WERI-Rb-1 (cell line): ENCODE measurements around the gene LMX1B.
"Not testable (repeated sequence)": the region's sequence is repeated elsewhere in the genome, so short reads cannot be mapped to it uniquely, and the experiment has no call there.

Experiments used
- DNase-seq: peaks from one replicate; pipeline ENCODE4 v3.0.0-alpha.2; 2020
- H3K27ac ChIP-seq: fragments of 250-450 bp; sonication (Bioruptor Pico); 2 replicates; pipeline ENCODE4 v1.5.1; 2020; ENCODE audit warnings: mild to moderate bottlenecking, moderate library complexity
- H3K27me3 ChIP-seq: fragments of 250-450 bp; sonication (Bioruptor Pico); 2 replicates; pipeline ENCODE4 v1.5.1; 2021; ENCODE audit warnings: mild to moderate bottlenecking, low read depth, moderate library complexity; ENCODE audit not compliant: insufficient read depth, severe bottlenecking
- H3K36me3 ChIP-seq: fragments of 250-450 bp; sonication (Bioruptor Pico); 2 replicates; pipeline ENCODE4 v1.5.1; 2020; ENCODE audit warnings: mild to moderate bottlenecking, moderate library complexity
- H3K4me3 ChIP-seq: 2 replicates; pipeline ENCODE4 v1.5.1; 2011; ENCODE audit warnings: low read depth, mild to moderate bottlenecking, control low read depth, low read length
- H3K9me3 ChIP-seq: fragments of 250-450 bp; sonication (Bioruptor Pico); 2 replicates; pipeline ENCODE4 v1.5.1; 2021; ENCODE audit warnings: mild to moderate bottlenecking, moderate library complexity; ENCODE audit not compliant: severe bottlenecking
- CTCF ChIP-seq: IDR thresholded peaks from 2 replicates; pipeline ENCODE4 v1.5.1; 2011; ENCODE audit warnings: low read depth, mild to moderate bottlenecking, control low read depth, inconsistent platforms, low read length

LMX1B gene

GRCh38 chr9:126722252-126722921, 108.7 kb downstream of the LMX1B start:
- no peaks in the 10 kb centered on the region for H3K9me3 ChIP-seq
- no peaks in the 10 kb centered on the region for H3K27me3 ChIP-seq
- no peaks in the 10 kb centered on the region for H3K36me3 ChIP-seq
- peak overlapping the region; percentile 85 for H3K4me3 ChIP-seq
- peak; percentile 97 for DNase-seq
- peak overlapping the region; percentile 71 for H3K27ac ChIP-seq
- TF ChIP-seq CTCF = no peak

- no peak for TF ChIP-seq CTCF
- Histone ChIP-seq H3K4me3 (peak overlapping the region; percentile 85), H3K9me3 (no peaks in the 10 kb centered on the region), H3K27ac (peak overlapping the region; percentile 71), H3K27me3 (no peaks in the 10 kb centered on the region), H3K36me3 (no peaks in the 10 kb centered on the region)
- peak; percentile 88 for DNase-seq
Measured at GRCh38 chr9:126722922-126723806, 109.4 kb downstream of the LMX1B start.

- Histone ChIP-seq H3K9me3 (no peaks in the 10 kb centered on the region), H3K36me3 (no peaks in the 10 kb centered on the region), H3K27ac (no peak overlapping the region), H3K4me3 (peak overlapping the region; percentile 85), H3K27me3 (no peaks in the 10 kb centered on the region)
- no peak for DNase-seq
- TF ChIP-seq CTCF = no peak
Measured at GRCh38 chr9:126723807-126724172, 110.1 kb downstream of the LMX1B start.

GRCh38 chr9:126724226-126724625, 110.5 kb downstream of the LMX1B start:
- TF ChIP-seq CTCF = no peak
- no peaks in the 10 kb centered on the region for H3K9me3 ChIP-seq
- DNase-seq = no peak
- no peaks in the 10 kb centered on the region for H3K27me3 ChIP-seq
- no peaks in the 10 kb centered on the region for H3K36me3 ChIP-seq
- H3K4me3 ChIP-seq = no peak overlapping the region
- H3K27ac ChIP-seq = no peak overlapping the region

GRCh38 chr9:126725485-126725884, 111.8 kb downstream of the LMX1B start:
- not testable (repeated sequence) for H3K27ac ChIP-seq, H3K27me3 ChIP-seq, H3K4me3 ChIP-seq, H3K9me3 ChIP-seq, DNase-seq, H3K36me3 ChIP-seq

GRCh38 chr9:126728210-126728609, 114.5 kb downstream of the LMX1B start:
- not testable (repeated sequence) for H3K27ac ChIP-seq, H3K27me3 ChIP-seq, H3K9me3 ChIP-seq, H3K4me3 ChIP-seq, H3K36me3 ChIP-seq, DNase-seq

GRCh38 chr9:126730592-126730991, 116.9 kb downstream of the LMX1B start:
- not testable (repeated sequence) for H3K27me3 ChIP-seq, DNase-seq, H3K36me3 ChIP-seq, H3K4me3 ChIP-seq, H3K27ac ChIP-seq, H3K9me3 ChIP-seq
